Globus pallidus (tissue), 1 donor: Measurements from ENCODE around the gene GGTLC2.

ENCODE experiments used
- DNase-seq: peaks from one replicate; pipeline ENCODE4 v3.0.0-alpha.2; 2015; ENCODE audit warnings: low spot score

Gene GGTLC2

DNA sequence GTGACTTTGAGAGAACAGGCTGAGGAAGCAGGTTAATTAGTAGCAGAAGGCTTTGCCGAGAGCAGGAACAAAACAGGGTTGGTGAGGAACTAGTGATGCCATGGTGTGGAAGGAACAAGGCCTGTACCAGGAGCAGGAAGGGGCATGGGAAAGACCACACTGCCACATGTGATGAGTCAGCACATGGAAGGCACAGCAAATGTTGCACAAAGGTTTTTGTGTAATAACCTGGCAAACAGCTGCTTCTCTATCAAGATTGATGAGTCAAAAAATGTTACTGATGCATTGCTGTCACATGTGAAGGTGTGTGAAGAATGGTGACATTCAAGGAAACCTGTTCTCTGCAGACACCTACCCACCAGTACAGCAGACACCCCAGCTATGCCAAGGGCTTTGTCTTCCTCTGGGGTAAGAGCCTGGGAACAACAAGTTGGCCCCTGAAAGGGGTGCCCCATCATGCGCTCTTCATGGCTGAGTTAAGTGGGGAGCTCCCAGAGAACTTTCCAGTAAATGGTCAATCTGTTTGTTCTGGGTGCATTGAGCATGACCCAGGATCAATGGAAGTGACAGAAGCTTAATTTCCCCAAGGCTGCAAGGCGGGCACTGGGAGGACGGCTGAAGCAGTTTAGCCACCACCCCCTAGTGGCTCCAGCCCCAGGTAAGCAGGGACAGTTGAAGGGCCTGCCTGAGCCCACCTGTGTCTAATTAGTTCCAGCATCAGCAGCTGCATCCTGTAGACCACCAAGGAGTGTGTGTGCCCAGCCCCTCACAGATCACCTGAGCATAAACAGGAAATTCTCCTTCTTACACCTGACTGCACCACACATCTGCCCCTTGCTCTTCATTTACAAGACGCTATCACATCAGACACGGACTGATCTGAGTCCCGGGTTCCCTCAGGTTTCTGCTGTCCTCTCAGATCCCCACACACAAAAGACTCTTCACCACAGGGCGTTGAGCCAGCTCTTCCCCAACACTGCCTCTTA is 47.6 kb downstream of the GGTLC2 start:
- no peak for DNase-seq

- DNase-seq: no peak
These were observed 48.5 kb downstream of the GGTLC2 start for GRCh38 chr22:22692707-22693530.

GRCh38 chr22:22693531-22693884 is 49.1 kb downstream of the GGTLC2 start:
- no peak for DNase-seq

DNA sequence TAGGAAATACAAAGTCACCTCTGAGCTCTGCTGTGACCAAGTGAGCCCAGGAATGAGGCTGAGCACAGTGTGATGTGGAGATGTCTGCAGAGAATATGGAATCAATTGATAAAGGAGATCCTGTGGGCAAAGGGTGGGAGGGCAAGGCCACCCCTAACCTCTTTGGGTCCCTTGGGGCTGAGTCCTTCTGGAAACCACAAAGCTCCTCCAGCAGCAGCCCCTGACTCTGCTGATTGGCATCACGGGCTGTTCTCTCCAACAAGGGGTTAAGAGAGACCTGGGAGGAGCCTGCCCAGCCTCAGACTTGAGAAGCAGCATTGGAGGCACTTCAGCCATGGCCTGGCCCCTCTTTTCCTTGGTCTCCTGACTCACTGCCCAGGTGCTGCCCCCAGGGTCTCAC is 49.7 kb downstream of the GGTLC2 start:
- no peak for DNase-seq

- no peak for DNase-seq
These were observed 51.7 kb downstream of the GGTLC2 start for GRCh38 chr22:22696104-22696503.
